SK-N-SH (cell line): Measurements from ENCODE around the gene ABCG1.

Experiments used
- EP300 ChIP-seq, 2 experiments: IDR thresholded peaks; 2 replicates each; pipeline versions ENCODE4 v1.4.0 to v1.6.1; 2012; ENCODE audit warnings: borderline replicate concordance in 1 of 2, low read depth in 1 of 2, low read length in 1 of 2
- MAX ChIP-seq: IDR thresholded peaks from 2 replicates; pipeline ENCODE4 v1.4.0; 2012; ENCODE audit warnings: low read depth
- MXI1 ChIP-seq: IDR thresholded peaks from 2 replicates; pipeline ENCODE4 v1.6.1; 2012; ENCODE audit warnings: mild to moderate bottlenecking, low read depth, low read length, improper control_type of control experiment
- NRF1 ChIP-seq: IDR thresholded peaks from 2 replicates; pipeline ENCODE4 v1.6.1; 2012; ENCODE audit warnings: low read depth, mild to moderate bottlenecking, low read length
- PBX3 ChIP-seq: IDR thresholded peaks from 2 replicates; pipeline ENCODE4; 2012
- POLR2AphosphoS5 ChIP-seq: IDR thresholded peaks from 2 replicates; pipeline ENCODE4 v1.6.1; 2012; ENCODE audit warnings: low read depth, low read length
- RCOR1 ChIP-seq: fragments of 150-350 bp; IDR thresholded peaks from 2 replicates; pipeline ENCODE4 v1.6.1; 2017; ENCODE audit warnings: antibody characterized with exemption, low read length
- SIN3A ChIP-seq: IDR thresholded peaks from 2 replicates; pipeline ENCODE4 v1.6.1; 2012; ENCODE audit warnings: low read depth, mild to moderate bottlenecking, low read length, moderate library complexity, borderline replicate concordance
- YY1 ChIP-seq: IDR thresholded peaks from 2 replicates; pipeline ENCODE4 v1.4.0; 2012; ENCODE audit warnings: low read depth, mild to moderate bottlenecking
- TF ChIP-seq, protein P1 (sequence below): fragments of 200-600 bp; sonication (generic); IDR thresholded peaks from 2 replicates; pipeline ENCODE4 v1.6.1; 2017; ENCODE audit warnings: antibody characterized with exemption, mild to moderate bottlenecking, moderate library complexity
- TF ChIP-seq, protein P2 (sequence below): IDR thresholded peaks from 2 replicates; pipeline ENCODE4 v1.6.1; 2012; ENCODE audit warnings: mild to moderate bottlenecking, low read depth, low read length, moderate library complexity
- TF ChIP-seq, protein P3 (sequence below): IDR thresholded peaks from 2 replicates; pipeline ENCODE4 v1.4.0; 2012; ENCODE audit warnings: low read depth, borderline replicate concordance

- TF ChIP-seq POLR2AphosphoS5 (no peak), YY1 (no peak), RCOR1 (no peak), PBX3 (no peak), MAX (no peak), MXI1 (no peak), EP300 (IDR thresholded peaks at IDR 0.05; ENCODE audit: borderline replicate concordance in 1 of 2, low read depth in 1 of 2, low read length in 1 of 2) (no peak), NRF1 (no peak), SIN3A (no peak)
- TF ChIP-seq, protein P1, sequence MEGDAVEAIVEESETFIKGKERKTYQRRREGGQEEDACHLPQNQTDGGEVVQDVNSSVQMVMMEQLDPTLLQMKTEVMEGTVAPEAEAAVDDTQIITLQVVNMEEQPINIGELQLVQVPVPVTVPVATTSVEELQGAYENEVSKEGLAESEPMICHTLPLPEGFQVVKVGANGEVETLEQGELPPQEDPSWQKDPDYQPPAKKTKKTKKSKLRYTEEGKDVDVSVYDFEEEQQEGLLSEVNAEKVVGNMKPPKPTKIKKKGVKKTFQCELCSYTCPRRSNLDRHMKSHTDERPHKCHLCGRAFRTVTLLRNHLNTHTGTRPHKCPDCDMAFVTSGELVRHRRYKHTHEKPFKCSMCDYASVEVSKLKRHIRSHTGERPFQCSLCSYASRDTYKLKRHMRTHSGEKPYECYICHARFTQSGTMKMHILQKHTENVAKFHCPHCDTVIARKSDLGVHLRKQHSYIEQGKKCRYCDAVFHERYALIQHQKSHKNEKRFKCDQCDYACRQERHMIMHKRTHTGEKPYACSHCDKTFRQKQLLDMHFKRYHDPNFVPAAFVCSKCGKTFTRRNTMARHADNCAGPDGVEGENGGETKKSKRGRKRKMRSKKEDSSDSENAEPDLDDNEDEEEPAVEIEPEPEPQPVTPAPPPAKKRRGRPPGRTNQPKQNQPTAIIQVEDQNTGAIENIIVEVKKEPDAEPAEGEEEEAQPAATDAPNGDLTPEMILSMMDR = no peak
- TF ChIP-seq, protein P2, sequence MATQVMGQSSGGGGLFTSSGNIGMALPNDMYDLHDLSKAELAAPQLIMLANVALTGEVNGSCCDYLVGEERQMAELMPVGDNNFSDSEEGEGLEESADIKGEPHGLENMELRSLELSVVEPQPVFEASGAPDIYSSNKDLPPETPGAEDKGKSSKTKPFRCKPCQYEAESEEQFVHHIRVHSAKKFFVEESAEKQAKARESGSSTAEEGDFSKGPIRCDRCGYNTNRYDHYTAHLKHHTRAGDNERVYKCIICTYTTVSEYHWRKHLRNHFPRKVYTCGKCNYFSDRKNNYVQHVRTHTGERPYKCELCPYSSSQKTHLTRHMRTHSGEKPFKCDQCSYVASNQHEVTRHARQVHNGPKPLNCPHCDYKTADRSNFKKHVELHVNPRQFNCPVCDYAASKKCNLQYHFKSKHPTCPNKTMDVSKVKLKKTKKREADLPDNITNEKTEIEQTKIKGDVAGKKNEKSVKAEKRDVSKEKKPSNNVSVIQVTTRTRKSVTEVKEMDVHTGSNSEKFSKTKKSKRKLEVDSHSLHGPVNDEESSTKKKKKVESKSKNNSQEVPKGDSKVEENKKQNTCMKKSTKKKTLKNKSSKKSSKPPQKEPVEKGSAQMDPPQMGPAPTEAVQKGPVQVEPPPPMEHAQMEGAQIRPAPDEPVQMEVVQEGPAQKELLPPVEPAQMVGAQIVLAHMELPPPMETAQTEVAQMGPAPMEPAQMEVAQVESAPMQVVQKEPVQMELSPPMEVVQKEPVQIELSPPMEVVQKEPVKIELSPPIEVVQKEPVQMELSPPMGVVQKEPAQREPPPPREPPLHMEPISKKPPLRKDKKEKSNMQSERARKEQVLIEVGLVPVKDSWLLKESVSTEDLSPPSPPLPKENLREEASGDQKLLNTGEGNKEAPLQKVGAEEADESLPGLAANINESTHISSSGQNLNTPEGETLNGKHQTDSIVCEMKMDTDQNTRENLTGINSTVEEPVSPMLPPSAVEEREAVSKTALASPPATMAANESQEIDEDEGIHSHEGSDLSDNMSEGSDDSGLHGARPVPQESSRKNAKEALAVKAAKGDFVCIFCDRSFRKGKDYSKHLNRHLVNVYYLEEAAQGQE = no peak
- TF ChIP-seq, protein P3, sequence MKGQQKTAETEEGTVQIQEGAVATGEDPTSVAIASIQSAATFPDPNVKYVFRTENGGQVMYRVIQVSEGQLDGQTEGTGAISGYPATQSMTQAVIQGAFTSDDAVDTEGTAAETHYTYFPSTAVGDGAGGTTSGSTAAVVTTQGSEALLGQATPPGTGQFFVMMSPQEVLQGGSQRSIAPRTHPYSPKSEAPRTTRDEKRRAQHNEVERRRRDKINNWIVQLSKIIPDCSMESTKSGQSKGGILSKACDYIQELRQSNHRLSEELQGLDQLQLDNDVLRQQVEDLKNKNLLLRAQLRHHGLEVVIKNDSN = no peak
Measured at GRCh38 chr21:42294273-42294880, 75.4 kb downstream of the ABCG1 start.
